Small intestine (tissue), 7 donors: Measurements from ENCODE around the gene MAN2A2. TPM values are rescaled to one million over a fixed set of nuclear protein-coding genes. Genes with fewer than 3 reads are reported as not detected.
A peak's percentile ranks its signal among the peaks of the same experiment; 100 is the strongest.
"Not testable (repeated sequence)": the region's sequence is repeated elsewhere in the genome, so short reads cannot be mapped to it uniquely, and the experiment has no call there.

Source experiments
- DNase-seq, 2 donors: peaks; one replicate each; pipeline versions ENCODE4 v3.0.0 to v3.0.0-alpha.2; 2013
- FAIRE-seq: peaks from 2 replicates; lab custom pipeline; 2012; peaks lifted over from hg19 to GRCh38; lab: Jason Lieb, UNC
- H3K27ac ChIP-seq, 3 donors: one replicate each; pipeline ENCODE4 v1.5.1; 2013; ENCODE audit warnings: low read length in 2 of 3, mild to moderate bottlenecking in 2 of 3, control low read depth in 1 of 3, inconsistent platforms in 1 of 3, low read depth in 1 of 3, moderate library complexity in 1 of 3
- H3K27me3 ChIP-seq, 3 donors: one replicate each; pipeline ENCODE4 v1.6.1; 2013; ENCODE audit warnings: low read length in 3 of 3, inconsistent platforms in 1 of 3; ENCODE audit not compliant: control insufficient read depth in 3 of 3, insufficient read depth in 3 of 3
- H3K36me3 ChIP-seq, 3 donors: one replicate each; pipeline ENCODE4 v1.6.1; 2013; ENCODE audit warnings: low read length in 3 of 3, inconsistent platforms in 1 of 3, low read depth in 1 of 3, mild to moderate bottlenecking in 1 of 3, moderate library complexity in 1 of 3; ENCODE audit not compliant: control insufficient read depth in 3 of 3, insufficient read depth in 2 of 3
- H3K4me1 ChIP-seq, 3 donors: one replicate each; pipeline ENCODE4 v1.6.1; 2013; ENCODE audit warnings: low read length in 2 of 3, inconsistent platforms in 1 of 3, low read depth in 1 of 3, mild to moderate bottlenecking in 1 of 3, moderate library complexity in 1 of 3; ENCODE audit not compliant: control insufficient read depth in 3 of 3, insufficient read depth in 2 of 3
- H3K4me3 ChIP-seq, 3 donors: one replicate each; pipeline ENCODE4 v1.5.1; 2013; ENCODE audit warnings: low read length in 3 of 3, control low read depth in 1 of 3, inconsistent platforms in 1 of 3, low read depth in 1 of 3, mild to moderate bottlenecking in 1 of 3, moderate library complexity in 1 of 3
- H3K9me3 ChIP-seq, 2 donors: one replicate each; pipeline ENCODE4 v1.6.1; 2013; ENCODE audit warnings: low read depth in 1 of 2, low read length in 1 of 2; ENCODE audit not compliant: control insufficient read depth in 2 of 2, insufficient read depth in 1 of 2
- whole genome bisulfite sequencing, 3 donors: extraction: QIAGEN DNeasy Blood & Tissue Kit; methylation state at CpG; one replicate each; pipeline ENCODE4 v1.1.7; 2013; 5-methylcytosine and 5-hydroxymethylcytosine counted together
- polyA plus RNA-seq, 4 donors: library from polyadenylated mRNA; stranded (reverse) in 3 of 4; unstranded in 1 of 4; fragments of 200-250 nt in 3 of 4; fragments of 120-200 nt in 1 of 4; gene quantifications; one replicate each; pipeline versions ENCODE4 v1.2.1 to v1.2.3, GENCODE V29; 2013
- donor health status: healthy with polysubstance abuse.
- donor health status: control.
- donor health status: control.
- donor health status: Bipolar disorder and iron deficiency.
- donor health status: healthy.

MAN2A2 gene
- polyA plus RNA-seq, 4 donors: 15.1 to 35.1 (median 22.7) TPM

DNA sequence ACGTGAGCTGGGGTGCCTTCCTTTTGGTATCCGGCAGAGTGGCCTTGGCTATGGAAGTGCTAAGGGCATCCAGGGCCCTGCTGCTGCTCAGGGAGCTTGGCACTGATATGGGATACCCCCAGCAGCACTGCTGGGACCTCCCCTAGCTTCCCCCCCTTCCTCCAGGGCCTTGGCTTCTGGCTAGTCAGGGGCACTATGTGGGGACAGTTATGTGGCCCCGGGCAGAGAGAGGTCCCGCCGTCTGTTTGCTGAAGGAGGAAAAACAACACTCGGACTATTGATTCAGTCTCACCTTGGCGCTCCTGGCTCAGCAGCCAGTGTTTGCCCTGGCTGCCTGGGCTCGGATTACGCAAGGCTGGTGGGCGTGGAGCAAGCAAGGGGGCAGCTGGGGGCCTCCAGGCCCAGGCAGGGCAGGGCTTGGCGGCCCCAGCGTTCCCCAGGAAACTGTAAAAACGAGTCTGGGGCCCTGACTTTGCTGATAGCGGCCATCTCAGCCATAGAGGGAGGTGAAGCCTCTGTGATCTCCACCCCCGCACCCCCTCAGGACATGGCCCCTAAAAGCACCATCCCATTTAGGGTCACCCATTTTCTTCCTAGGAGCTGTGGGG lies 29.0 kb upstream of the MAN2A2 start:
- WGBS, 3 donors: 16 to 48% (median 37%) methylated on average over 15 of the region's 15 CpGs
- no peaks in the 10 kb centered on the region for H3K9me3 ChIP-seq
- no peak for FAIRE-seq
- H3K4me3 ChIP-seq: peak overlapping the region in 2 of 3 donors; percentile 63 to 97
- H3K27me3 ChIP-seq: no peaks in the 10 kb centered on the region
- DNase-seq: peak; percentile 41 to 94
- H3K4me1 ChIP-seq: peaks cover 3 to 41% (median 17%) of the 10 kb centered on the region in 3 donors
- peak overlapping the region in 2 of 3 donors; percentile 14 to 70 for H3K27ac ChIP-seq
- H3K36me3 ChIP-seq: peaks cover 20 to 51% (median 21%) of the 10 kb centered on the region in 3 donors

DNA sequence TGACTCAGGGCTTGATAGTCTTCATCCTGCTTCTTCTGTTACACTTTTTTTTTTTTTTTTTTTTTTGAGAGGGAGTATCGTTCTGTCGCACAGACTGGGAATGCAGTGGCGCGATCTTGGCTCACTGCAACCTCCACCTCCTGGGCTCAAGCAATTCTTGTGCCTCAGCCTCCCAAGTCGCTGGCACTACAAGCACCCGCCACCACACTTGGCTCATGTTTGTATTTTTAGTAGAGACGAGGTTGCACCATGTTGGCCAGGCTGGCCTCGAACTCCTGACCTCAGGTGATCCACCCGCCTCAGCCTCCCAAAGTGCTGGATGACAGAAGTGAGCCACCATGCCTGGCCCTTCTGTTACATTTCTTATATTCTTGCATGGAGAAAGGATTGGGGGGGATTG lies 28.1 kb upstream of the MAN2A2 start:
- FAIRE-seq, H3K9me3 ChIP-seq, DNase-seq, H3K27me3 ChIP-seq, H3K4me3 ChIP-seq, H3K27ac ChIP-seq: not testable (repeated sequence)
- Histone ChIP-seq H3K4me1 (peaks cover 0 to 32% (median 11%) of the 10 kb centered on the region in 3 donors), H3K36me3 (peaks cover 25 to 60% (median 26%) of the 10 kb centered on the region in 3 donors)
- 90 to 95% (median 90%) methylated on average over 9 of the region's 9 CpGs for WGBS, 3 donors

DNA sequence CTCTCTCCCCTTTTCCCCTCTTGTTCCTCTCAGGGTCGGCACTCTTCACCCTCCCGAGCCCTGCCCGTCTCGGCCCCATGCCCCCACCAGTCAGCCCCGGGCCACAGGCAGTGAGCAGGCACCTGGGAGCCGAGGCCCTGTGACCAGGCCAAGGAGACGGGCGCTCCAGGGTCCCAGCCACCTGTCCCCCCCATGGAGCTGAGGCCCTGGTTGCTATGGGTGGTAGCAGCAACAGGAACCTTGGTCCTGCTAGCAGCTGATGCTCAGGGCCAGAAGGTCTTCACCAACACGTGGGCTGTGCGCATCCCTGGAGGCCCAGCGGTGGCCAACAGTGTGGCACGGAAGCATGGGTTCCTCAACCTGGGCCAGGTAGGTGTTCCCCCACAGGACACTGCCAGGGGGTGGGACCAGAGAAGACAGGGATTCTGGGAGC lies 27.5 kb upstream of the MAN2A2 start:
- no peak overlapping the region for H3K4me3 ChIP-seq
- WGBS, 3 donors: 88 to 93% (median 89%) methylated on average over 12 of the region's 12 CpGs
- FAIRE-seq (no peak), DNase-seq (no peak)
- no peak overlapping the region for H3K27ac ChIP-seq
- H3K9me3 ChIP-seq: no peaks in the 10 kb centered on the region
- peaks cover 25 to 65% (median 26%) of the 10 kb centered on the region in 3 donors for H3K36me3 ChIP-seq
- peaks cover 0 to 26% (median 7%) of the 10 kb centered on the region in 3 donors for H3K4me1 ChIP-seq
- H3K27me3 ChIP-seq: no peaks in the 10 kb centered on the region

DNA sequence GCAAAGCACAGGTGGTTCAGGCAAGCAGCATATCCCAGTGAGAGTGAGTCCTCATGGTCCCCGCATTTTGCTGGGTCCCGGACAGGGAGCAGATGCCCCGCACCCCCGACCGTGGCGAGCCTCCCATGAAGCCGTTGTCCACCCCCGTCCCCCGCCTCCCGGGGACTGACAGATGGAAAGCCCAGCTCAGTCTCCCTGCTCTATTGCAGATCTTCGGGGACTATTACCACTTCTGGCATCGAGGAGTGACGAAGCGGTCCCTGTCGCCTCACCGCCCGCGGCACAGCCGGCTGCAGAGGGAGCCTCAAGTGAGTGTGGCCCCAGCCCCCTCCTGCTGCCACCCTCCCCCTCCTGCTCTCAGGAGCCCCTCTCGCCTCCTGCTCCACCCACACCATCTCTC lies 27.1 kb upstream of the MAN2A2 start:
- Histone ChIP-seq H3K36me3 (peaks cover 25 to 70% (median 26%) of the 10 kb centered on the region in 3 donors), H3K27me3 (no peaks in the 10 kb centered on the region), H3K4me3 (no peak overlapping the region), H3K4me1 (peaks cover 0 to 24% (median 6%) of the 10 kb centered on the region in 3 donors), H3K27ac (no peak overlapping the region), H3K9me3 (no peaks in the 10 kb centered on the region)
- no peak for FAIRE-seq
- 91 to 97% (median 92%) methylated on average over 19 to 20 of the region's 20 CpGs for WGBS, 3 donors
- DNase-seq: no peak

DNA sequence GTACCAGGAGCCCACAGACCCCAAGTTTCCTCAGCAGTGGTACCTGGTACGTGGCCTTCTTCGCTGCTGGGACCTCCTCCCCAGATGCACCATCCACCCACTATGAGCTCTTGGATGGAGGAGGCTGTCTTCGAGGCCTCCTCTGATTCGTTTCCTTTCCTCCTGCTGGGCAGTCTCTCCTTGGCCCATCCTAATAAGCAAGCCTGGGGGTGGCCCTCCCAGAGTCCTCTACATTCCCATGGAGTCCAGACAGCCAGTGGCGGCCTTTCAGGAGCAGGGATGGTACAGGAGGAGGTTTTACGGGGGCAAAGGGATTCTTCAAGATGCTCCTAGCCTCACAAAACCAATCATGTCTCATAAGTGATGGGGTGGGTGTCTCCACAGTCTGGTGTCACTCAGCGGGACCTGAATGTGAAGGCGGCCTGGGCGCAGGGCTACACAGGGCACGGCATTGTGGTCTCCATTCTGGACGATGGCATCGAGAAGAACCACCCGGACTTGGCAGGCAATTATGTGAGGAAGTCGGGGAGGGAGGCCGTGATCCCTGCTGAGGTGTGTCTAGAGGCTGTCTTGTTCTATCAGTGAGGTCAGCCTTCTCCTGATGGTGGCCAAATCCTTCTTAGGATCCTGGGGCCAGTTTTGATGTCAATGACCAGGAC lies 26.5 kb upstream of the MAN2A2 start:
- Histone ChIP-seq H3K4me3 (no peak overlapping the region), H3K36me3 (peaks cover 25 to 76% (median 26%) of the 10 kb centered on the region in 3 donors), H3K9me3 (no peaks in the 10 kb centered on the region), H3K27ac (no peak overlapping the region), H3K27me3 (no peaks in the 10 kb centered on the region), H3K4me1 (peaks cover 0 to 24% (median 6%) of the 10 kb centered on the region in 3 donors)
- WGBS, 3 donors: 92 to 95% (median 92%) methylated on average over 15 of the region's 15 CpGs
- FAIRE-seq (no peak), DNase-seq (no peak)

DNA sequence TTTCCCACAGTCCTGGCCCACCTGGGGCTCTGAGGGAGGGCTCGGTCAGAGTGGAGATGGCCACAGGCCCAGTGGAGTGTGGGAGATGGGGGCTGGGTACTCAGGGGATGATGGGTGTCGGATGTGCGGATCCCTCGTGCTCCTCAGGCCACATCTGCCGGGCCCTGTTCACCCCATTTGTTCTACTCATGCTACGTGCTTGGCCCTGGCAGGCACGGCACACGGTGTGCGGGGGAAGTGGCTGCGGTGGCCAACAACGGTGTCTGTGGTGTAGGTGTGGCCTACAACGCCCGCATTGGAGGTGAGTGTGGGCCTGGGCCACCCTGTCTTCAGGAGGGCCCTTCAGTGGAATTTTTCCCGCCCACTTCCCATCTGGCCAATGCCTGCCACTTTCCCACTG lies 25.8 kb upstream of the MAN2A2 start:
- no peaks in the 10 kb centered on the region for H3K27me3 ChIP-seq
- H3K4me1 ChIP-seq: peaks cover 0 to 24% (median 6%) of the 10 kb centered on the region in 3 donors
- H3K36me3 ChIP-seq: peaks cover 25 to 83% (median 30%) of the 10 kb centered on the region in 3 donors
- no peaks in the 10 kb centered on the region for H3K9me3 ChIP-seq
- WGBS, 3 donors: 84 to 93% (median 92%) methylated on average over 13 to 14 of the region's 14 CpGs
- H3K4me3 ChIP-seq: no peak overlapping the region
- FAIRE-seq (no peak), DNase-seq (no peak)
- no peak overlapping the region for H3K27ac ChIP-seq

DNA sequence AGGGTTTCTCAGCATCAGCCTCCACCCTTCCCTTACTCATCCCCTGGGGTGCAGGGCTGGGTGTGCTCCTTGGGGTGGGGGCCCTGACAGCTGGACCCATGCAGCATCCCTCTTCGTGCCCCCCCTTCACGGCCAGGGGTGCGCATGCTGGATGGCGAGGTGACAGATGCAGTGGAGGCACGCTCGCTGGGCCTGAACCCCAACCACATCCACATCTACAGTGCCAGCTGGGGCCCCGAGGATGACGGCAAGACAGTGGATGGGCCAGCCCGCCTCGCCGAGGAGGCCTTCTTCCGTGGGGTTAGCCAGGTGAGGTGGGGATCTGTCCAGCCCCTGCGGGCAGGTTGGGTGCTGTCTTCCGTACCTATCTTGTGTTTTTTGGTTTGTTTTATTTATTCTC lies 25.1 kb upstream of the MAN2A2 start:
- H3K27ac ChIP-seq: no peak overlapping the region
- FAIRE-seq: no peak
- no peaks in the 10 kb centered on the region for H3K27me3 ChIP-seq
- H3K4me1 ChIP-seq: peaks cover 0 to 22% (median 3%) of the 10 kb centered on the region in 3 donors
- 93 to 98% (median 94%) methylated on average over 14 of the region's 14 CpGs for WGBS, 3 donors
- no peaks in the 10 kb centered on the region for H3K9me3 ChIP-seq
- H3K36me3 ChIP-seq: peaks cover 25 to 90% (median 30%) of the 10 kb centered on the region in 3 donors
- H3K4me3 ChIP-seq: no peak overlapping the region
- no peak for DNase-seq

DNA sequence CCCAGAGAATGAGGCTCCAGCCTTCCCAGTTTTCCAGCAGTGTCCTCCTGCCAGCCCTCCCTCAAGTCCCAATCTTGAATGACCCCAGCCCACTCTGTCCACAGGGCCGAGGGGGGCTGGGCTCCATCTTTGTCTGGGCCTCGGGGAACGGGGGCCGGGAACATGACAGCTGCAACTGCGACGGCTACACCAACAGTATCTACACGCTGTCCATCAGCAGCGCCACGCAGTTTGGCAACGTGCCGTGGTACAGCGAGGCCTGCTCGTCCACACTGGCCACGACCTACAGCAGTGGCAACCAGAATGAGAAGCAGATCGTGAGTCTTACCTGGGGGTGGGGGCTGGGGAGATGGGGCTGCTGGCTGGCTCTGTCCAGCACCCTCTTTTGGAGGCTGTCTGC lies 24.4 kb upstream of the MAN2A2 start:
- no peak overlapping the region for H3K4me3 ChIP-seq
- WGBS, 3 donors: 93 to 94% (median 93%) methylated on average over 15 of the region's 15 CpGs
- H3K36me3 ChIP-seq: peaks cover 25 to 92% (median 30%) of the 10 kb centered on the region in 3 donors
- DNase-seq (no peak), FAIRE-seq (no peak)
- no peak overlapping the region for H3K27ac ChIP-seq
- H3K9me3 ChIP-seq: no peaks in the 10 kb centered on the region
- peaks cover 0 to 23% (median 6%) of the 10 kb centered on the region in 3 donors for H3K4me1 ChIP-seq
- H3K27me3 ChIP-seq: no peaks in the 10 kb centered on the region
